ENCODE data around the gene IGFBPL1. TPM values are rescaled to one million over a fixed set of nuclear protein-coding genes. Genes with fewer than 3 reads are reported as not detected.

Gene IGFBPL1
- total and polyA plus RNA-seq, 10 of the 15 experiments (the other 5 are each of a cell fraction or from before 2014, with no cell fraction given) = 0.25 TPM; not detected in 9

DNA sequence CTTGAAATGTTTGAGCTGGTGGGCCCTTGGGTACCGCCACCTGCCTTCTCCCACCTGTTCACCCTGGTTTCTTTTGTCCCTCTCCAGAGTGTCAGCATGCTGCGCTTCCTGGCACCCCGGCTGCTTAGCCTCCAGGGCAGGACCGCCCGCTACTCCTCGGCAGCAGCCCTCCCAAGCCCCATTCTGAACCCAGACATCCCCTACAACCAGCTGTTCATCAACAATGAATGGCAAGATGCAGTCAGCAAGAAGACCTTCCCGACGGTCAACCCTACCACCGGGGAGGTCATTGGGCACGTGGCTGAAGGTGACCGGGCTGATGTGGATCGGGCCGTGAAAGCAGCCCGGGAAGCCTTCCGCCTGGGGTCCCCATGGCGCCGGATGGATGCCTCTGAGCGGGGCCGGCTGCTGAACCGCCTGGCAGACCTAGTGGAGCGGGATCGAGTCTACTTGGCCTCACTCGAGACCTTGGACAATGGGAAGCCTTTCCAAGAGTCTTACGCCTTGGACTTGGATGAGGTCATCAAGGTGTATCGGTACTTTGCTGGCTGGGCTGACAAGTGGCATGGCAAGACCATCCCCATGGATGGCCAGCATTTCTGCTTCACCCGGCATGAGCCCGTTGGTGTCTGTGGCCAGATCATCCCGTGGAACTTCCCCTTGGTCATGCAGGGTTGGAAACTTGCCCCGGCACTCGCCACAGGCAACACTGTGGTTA is 28.4 kb downstream of the IGFBPL1 start:
- WGBS (ENCODE audit: insufficient coverage, insufficient replicate concordance, low lambda C conversion rate, missing lambda C conversion rate) = 95% methylated on average over 29 of the region's 30 CpGs
- in situ Hi-C loops (cut with MboI) = loop anchor here (5.0 kb wide), 1 partner anchor 489 kb away; no protein-coding TSS in a partner anchor
- POLR2A ChIA-PET = no interaction called here
- SMC1A ChIA-PET (ENCODE audit: uncharacterized antibody, unreplicated experiment) = interaction anchor here (1.4 kb wide), 1 partner anchor 23 kb away, joined by 5 read pairs; no protein-coding TSS in a partner anchor
- Histone ChIP-seq H3K27me3 (replicated peaks in 1 of 2; ENCODE audit: control insufficient read depth in 2 of 2, insufficient read depth in 2 of 2, low read length in 1 of 2) (no peaks in the 10 kb centered on the region), H4K20me1 (ENCODE audit: control insufficient read depth, insufficient read depth) (no peaks in the 10 kb centered on the region), H3K4me3 (no peak overlapping the region), H3K4me2 (ENCODE audit: control insufficient read depth, insufficient read depth) (no peak overlapping the region), H3K9me3 (replicated peaks; ENCODE audit: control insufficient read depth, insufficient read depth, low read length) (no peaks in the 10 kb centered on the region), H3K36me3 (ENCODE audit: control insufficient read depth in 2 of 2, insufficient read depth in 2 of 2, low read length in 1 of 2) (peaks cover 2 to 4% of the 10 kb centered on the region in 2 experiments; a peak in 3 of 4 replicates), H3K9ac (ENCODE audit: control insufficient read depth, insufficient read depth, low read length) (no peak overlapping the region), H3K27ac (ENCODE audit: control insufficient read depth, insufficient read depth) (no peak overlapping the region), H3K4me1 (ENCODE audit: control insufficient read depth, insufficient read depth, low read length) (peaks cover 3% of the 10 kb centered on the region; the same call in 1 of the 2 replicates), H3K79me2 (ENCODE audit: control insufficient read depth, insufficient read depth, low read length) (peaks cover 10% of the 10 kb centered on the region), H2AFZ (ENCODE audit: control insufficient read depth, low read depth, low read length) (no peak overlapping the region)
- no peak for ATAC-seq
- no peak for DNase-seq (ENCODE audit: low read depth, low spot score)
- no peak for FAIRE-seq
- TF ChIP-seq RBBP5 (conservative IDR thresholded peaks at IDR 0.05) (no peak), NFXL1 (IDR thresholded peaks at IDR 0.05; ENCODE audit: borderline replicate concordance) (no peak)
- RAD21 ChIA-PET (ENCODE audit: unreplicated experiment) = interaction anchor here (1.3 kb wide), 1 partner anchor 25 kb away, joined by 4 read pairs; no protein-coding TSS in a partner anchor
- intact Hi-C loops (cut with micrococcal nuclease; ENCODE audit: unreplicated experiment) = no loop called here
- CTCF ChIA-PET = interaction anchor here (2.8 kb wide), 1 partner anchor 25 kb away, joined by 7 read pairs; no protein-coding TSS in a partner anchor
- no TSS peak for BruUV-seq (replicated peaks)

DNA sequence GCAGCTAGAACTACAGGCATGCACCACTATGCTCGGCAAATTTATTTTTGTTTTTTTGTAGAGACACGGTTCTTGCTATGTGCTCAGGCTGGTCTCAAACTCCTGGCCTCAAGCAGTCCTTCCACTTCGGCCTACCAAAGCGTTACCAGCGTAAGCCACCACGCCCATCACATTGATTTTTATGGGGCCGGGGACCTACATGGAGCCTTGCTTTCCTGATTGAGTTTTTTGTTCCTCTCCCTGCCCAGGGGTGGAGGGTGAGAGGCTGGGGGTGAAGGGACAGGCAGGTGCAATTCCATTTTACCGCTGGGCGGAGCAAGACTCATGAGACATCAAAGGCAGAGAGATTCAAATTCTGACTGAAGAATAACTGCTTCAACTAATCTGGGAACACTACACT is 29.8 kb downstream of the IGFBPL1 start:
- Histone ChIP-seq H3K4me1 (ENCODE audit: control insufficient read depth, insufficient read depth, low read length) (peaks cover 3% of the 10 kb centered on the region; the same call in 1 of the 2 replicates), H3K4me2 (ENCODE audit: control insufficient read depth, insufficient read depth) (no peak overlapping the region), H3K27me3 (replicated peaks in 1 of 2; ENCODE audit: control insufficient read depth in 2 of 2, insufficient read depth in 2 of 2, low read length in 1 of 2) (no peaks in the 10 kb centered on the region), H3K9me3 (replicated peaks; ENCODE audit: control insufficient read depth, insufficient read depth, low read length) (no peaks in the 10 kb centered on the region), H4K20me1 (ENCODE audit: control insufficient read depth, insufficient read depth) (no peaks in the 10 kb centered on the region), H3K36me3 (ENCODE audit: control insufficient read depth in 2 of 2, insufficient read depth in 2 of 2, low read length in 1 of 2) (peaks cover 2 to 4% of the 10 kb centered on the region in 2 experiments; a peak in 3 of 4 replicates), H3K79me2 (ENCODE audit: control insufficient read depth, insufficient read depth, low read length) (peaks cover 10% of the 10 kb centered on the region), H3K27ac (ENCODE audit: control insufficient read depth, insufficient read depth) (no peak overlapping the region), H3K4me3 (no peak overlapping the region), H2AFZ (ENCODE audit: control insufficient read depth, low read depth, low read length) (no peak overlapping the region), H3K9ac (ENCODE audit: control insufficient read depth, insufficient read depth, low read length) (no peak overlapping the region)
- DNase-seq (ENCODE audit: low read depth, low spot score) (no peak), FAIRE-seq (no peak), ATAC-seq (no peak)
- WGBS (ENCODE audit: insufficient coverage, insufficient replicate concordance, low lambda C conversion rate, missing lambda C conversion rate) = 92% methylated on average over 9 of the region's 9 CpGs
- no TSS peak for BruUV-seq (replicated peaks)
- in situ Hi-C loops (cut with MboI) = no loop called here
- ChIA-PET POLR2A (no interaction called here), SMC1A (ENCODE audit: uncharacterized antibody, unreplicated experiment) (interaction anchor here (1.4 kb wide), 1 partner anchor 21 kb away, joined by 5 read pairs; no protein-coding TSS in a partner anchor), RAD21 (ENCODE audit: unreplicated experiment) (no interaction called here), CTCF (interaction anchor here (1.3 to 2.8 kb wide), 3 partner anchors 24 to 492 kb away, joined by 5 to 7 read pairs (median 5); no protein-coding TSS in a partner anchor)
- intact Hi-C loops (cut with micrococcal nuclease; ENCODE audit: unreplicated experiment) = no loop called here
- TF ChIP-seq SREBF2 (IDR thresholded peaks at IDR 0.05; ENCODE audit: low read length) = no peak
- no peak for TF ChIP-seq MTA3 (IDR thresholded peaks at IDR 0.05; ENCODE audit: borderline replicate concordance, low read length)
- no peak for TF ChIP-seq CEBPZ (IDR thresholded peaks at IDR 0.05; ENCODE audit: low read depth, low read length)
- TF ChIP-seq SUPT20H (IDR thresholded peaks at IDR 0.05; ENCODE audit: borderline replicate concordance, control insufficient read depth, low read depth, low read length) = no peak
- TF ChIP-seq GATAD2B (conservative IDR thresholded peaks at IDR 0.05; ENCODE audit: low read depth) = no peak
- TF ChIP-seq NR2C2 (IDR thresholded peaks at IDR 0.05; ENCODE audit: borderline replicate concordance, control insufficient read depth, insufficient read length, low read depth) = no peak
- no peak for TF ChIP-seq DPF2 (IDR thresholded peaks at IDR 0.05)
- TF ChIP-seq SUZ12 (IDR thresholded peaks at IDR 0.05; ENCODE audit: unreplicated experiment) = no peak
